Measurements from ENCODE around the gene OCSTAMP. TPM values are rescaled to one million over a fixed set of nuclear protein-coding genes. Genes with fewer than 3 reads are reported as not detected.

OCSTAMP gene
- total RNA-seq, 4 donors from 2014 or later, result not detected

GRCh38 chr20:46553926-46554325 is 3.5 kb upstream of the OCSTAMP start:
- DNase-seq (ENCODE audit: extremely low spot score), result no peak
- no peak for TF ChIP-seq POLR2A (IDR thresholded peaks at IDR 0.05; ENCODE audit: low read depth)
- no peak for TF ChIP-seq POLR2AphosphoS5 (IDR thresholded peaks at IDR 0.05)
- TF ChIP-seq EP300 (IDR thresholded peaks at IDR 0.05), result no peak
- no peak for TF ChIP-seq CTCF (IDR thresholded peaks at IDR 0.05)
- peaks cover 0 to 10% (median 0%) of the 10 kb centered on the region in 4 donors for H3K27me3 ChIP-seq
- H3K4me3 ChIP-seq, result no peak overlapping the region
- 87% methylated on average over 3 of the region's 3 CpGs for WGBS
- no peaks in the 10 kb centered on the region for H3K36me3 ChIP-seq
- no peak overlapping the region for H3K27ac ChIP-seq (replicated peaks in 1 of 4)
- H3K4me1 ChIP-seq, result no peaks in the 10 kb centered on the region
- H3K9me3 ChIP-seq, result no peaks in the 10 kb centered on the region
- intact Hi-C loops (cut with DNase I), result no loop called here

- no peak overlapping the region for H3K4me3 ChIP-seq
- H3K4me1 ChIP-seq, result no peaks in the 10 kb centered on the region
- no peak for TF ChIP-seq EP300 (IDR thresholded peaks at IDR 0.05)
- no peak for TF ChIP-seq POLR2A (IDR thresholded peaks at IDR 0.05; ENCODE audit: low read depth)
- no peak for TF ChIP-seq CTCF (IDR thresholded peaks at IDR 0.05)
- TF ChIP-seq POLR2AphosphoS5 (IDR thresholded peaks at IDR 0.05), result no peak
- no peaks in the 10 kb centered on the region for H3K9me3 ChIP-seq
- 68% methylated on average over 4 of the region's 4 CpGs for WGBS
- intact Hi-C loops (cut with DNase I), result no loop called here
- H3K36me3 ChIP-seq, result no peaks in the 10 kb centered on the region
- H3K27me3 ChIP-seq, result peaks cover 0 to 15% (median 0%) of the 10 kb centered on the region in 4 donors
- no peak for DNase-seq (ENCODE audit: extremely low spot score)
- no peak overlapping the region for H3K27ac ChIP-seq (replicated peaks in 1 of 4)
Measured at GRCh38 chr20:46552460-46553420, 2.3 kb upstream of the OCSTAMP start.

- 71% methylated on average over 11 of the region's 12 CpGs for WGBS
- H3K27me3 ChIP-seq, result peaks cover 0 to 20% (median 0%) of the 10 kb centered on the region in 4 donors
- no peak overlapping the region for H3K4me3 ChIP-seq
- no peak overlapping the region for H3K27ac ChIP-seq (replicated peaks in 1 of 4)
- intact Hi-C loops (cut with DNase I), result no loop called here
- H3K36me3 ChIP-seq, result no peaks in the 10 kb centered on the region
- no peaks in the 10 kb centered on the region for H3K9me3 ChIP-seq
- DNase-seq (ENCODE audit: extremely low spot score), result no peak
- no peaks in the 10 kb centered on the region for H3K4me1 ChIP-seq
- TF ChIP-seq CTCF (IDR thresholded peaks at IDR 0.05) (no peak), POLR2AphosphoS5 (IDR thresholded peaks at IDR 0.05) (no peak), EP300 (IDR thresholded peaks at IDR 0.05) (no peak)
Measured at GRCh38 chr20:46551522-46552381, 1.3 kb upstream of the OCSTAMP start.

- H3K27ac ChIP-seq (replicated peaks in 1 of 4), result no peak overlapping the region
- H3K4me1 ChIP-seq, result no peaks in the 10 kb centered on the region
- no peaks in the 10 kb centered on the region for H3K36me3 ChIP-seq
- intact Hi-C loops (cut with DNase I), result no loop called here
- no peaks in the 10 kb centered on the region for H3K9me3 ChIP-seq
- H3K27me3 ChIP-seq, result peaks cover 0 to 28% (median 0%) of the 10 kb centered on the region in 4 donors
- no peak overlapping the region for H3K4me3 ChIP-seq
- 86% methylated on average over 4 of the region's 4 CpGs for WGBS
- DNase-seq (ENCODE audit: extremely low spot score), result no peak
- TF ChIP-seq POLR2AphosphoS5 (IDR thresholded peaks at IDR 0.05), result no peak
- no peak for TF ChIP-seq CTCF (IDR thresholded peaks at IDR 0.05)
- no peak for TF ChIP-seq EP300 (IDR thresholded peaks at IDR 0.05)
- TF ChIP-seq POLR2A (IDR thresholded peaks at IDR 0.05; ENCODE audit: low read depth), result no peak
Measured at GRCh38 chr20:46549188-46549972, 1.1 kb downstream of the OCSTAMP start.

Measured in esophagus muscularis mucosa (tissue), 4 donors.